ENCODE measurements around the gene SCAMP5.

Gene SCAMP5

GRCh38 chr15:75021341-75021740 is 26.0 kb downstream of the SCAMP5 start:
- DNase-seq (ENCODE audit: low read depth in 1 of 2, low spot score in 1 of 2) = no peak

DNA sequence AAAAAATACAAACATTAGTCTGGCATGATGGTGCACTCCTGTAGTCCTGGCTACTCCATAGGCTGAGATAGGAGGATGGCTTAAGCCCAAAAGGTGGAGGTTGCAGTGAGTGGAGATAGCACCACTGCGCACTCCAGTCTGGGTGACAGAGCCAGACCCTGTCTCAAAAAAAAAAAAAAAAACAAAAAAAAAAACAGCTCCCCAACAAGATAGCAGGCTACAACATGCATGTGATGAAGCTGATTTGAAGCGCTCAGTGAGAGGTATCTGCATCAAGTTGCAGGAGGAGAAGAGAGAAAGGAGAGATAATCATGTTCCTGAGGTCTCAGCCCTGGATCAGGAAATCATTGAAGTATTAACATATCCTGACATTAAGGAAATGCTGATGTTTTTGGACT is 27.4 kb downstream of the SCAMP5 start:
- DNase-seq (ENCODE audit: low read depth in 1 of 2, low spot score in 1 of 2) = no peak

DNA sequence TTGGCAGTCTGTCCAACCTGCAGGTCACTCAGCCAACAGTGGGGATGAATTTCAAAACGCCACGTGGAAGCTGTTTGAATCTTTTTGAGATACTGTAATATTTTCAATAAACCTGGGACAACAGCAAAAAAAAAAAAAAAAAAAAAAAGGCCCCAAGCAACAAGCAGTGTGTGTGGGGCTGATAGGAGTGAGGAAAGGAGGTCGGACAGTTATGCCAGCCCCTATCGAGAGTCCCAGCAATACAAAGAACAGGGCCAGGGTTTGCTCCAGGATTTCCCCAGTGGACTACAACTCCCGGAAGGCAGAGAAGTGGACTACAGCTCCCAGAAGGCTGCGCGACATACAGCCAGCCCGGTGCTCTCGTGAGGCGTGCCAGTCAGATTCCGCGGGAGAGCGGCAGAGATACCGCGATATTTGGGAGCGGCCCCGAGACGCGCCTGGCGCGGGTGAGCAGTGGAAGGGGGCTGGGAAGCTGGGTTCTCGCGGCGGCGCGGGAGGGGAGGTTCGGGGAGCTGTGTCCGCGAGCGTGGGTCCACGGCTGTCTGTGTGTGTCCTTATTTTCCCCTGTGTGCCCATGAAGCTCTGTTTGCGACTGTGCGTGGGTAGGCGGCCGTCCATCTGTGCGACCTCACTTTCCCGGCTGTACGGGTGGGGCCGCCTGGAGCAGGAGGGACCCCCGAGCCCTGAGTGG is 28.0 kb downstream of the SCAMP5 start, which contains the start of gene PPCDC:
TSS of gene PPCDC (plus strand) at position 410 of the 691 bp plus-strand sequence. CDS start 4,729 bp downstream, outside the sequence.
- DNase-seq (ENCODE audit: low read depth in 1 of 2, low spot score in 1 of 2) = peak; percentile 80 to 83

DNA sequence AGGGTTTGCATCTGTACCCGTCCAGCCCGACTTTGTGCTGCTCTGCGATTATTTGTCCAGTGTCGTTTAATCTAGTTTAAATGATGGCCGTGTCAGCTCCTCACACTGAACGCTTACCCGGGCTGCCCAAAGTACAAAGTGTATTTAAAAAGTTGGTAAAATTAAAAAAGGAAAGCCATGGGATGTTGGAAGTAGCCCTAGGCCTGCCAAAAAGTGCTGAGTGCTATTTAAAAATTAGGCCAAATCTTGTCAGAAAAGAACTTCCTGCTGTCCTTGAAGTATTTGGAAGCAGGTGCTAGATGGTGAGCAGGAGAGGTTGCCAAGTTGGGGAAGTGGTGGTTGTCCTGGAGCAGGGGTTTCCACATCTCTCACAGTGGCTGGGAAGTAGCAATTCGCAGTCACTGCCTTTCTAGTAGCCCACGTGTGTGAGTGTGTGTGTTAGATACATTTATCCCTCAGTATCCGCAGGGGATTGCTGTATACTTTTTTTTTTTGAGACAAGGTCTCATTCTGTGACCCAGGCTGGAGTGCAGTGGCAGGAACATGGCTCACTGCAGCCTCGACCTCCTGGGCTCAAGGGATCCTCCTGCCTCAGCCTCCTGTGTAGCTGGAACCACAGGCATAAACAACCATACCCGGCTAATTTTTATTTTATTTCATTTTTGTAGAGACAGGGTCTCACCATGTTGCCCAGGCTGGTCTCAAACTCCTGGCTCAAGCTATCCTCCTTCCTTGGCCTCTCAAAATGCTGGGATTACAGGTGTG is 28.7 kb downstream of the SCAMP5 start:
- DNase-seq (ENCODE audit: low read depth in 1 of 2, low spot score in 1 of 2) = no peak

- DNase-seq (ENCODE audit: low read depth in 1 of 2, low spot score in 1 of 2) = no peak
These were observed 29.7 kb downstream of the SCAMP5 start for GRCh38 chr15:75025107-75025506.

GRCh38 chr15:75025548-75026260 is 30.3 kb downstream of the SCAMP5 start:
- DNase-seq (ENCODE audit: low read depth in 1 of 2, low spot score in 1 of 2) = no peak

GRCh38 chr15:75027551-75027950 is 32.2 kb downstream of the SCAMP5 start:
- DNase-seq (ENCODE audit: low read depth in 1 of 2, low spot score in 1 of 2) = no peak

- no peak for DNase-seq (ENCODE audit: low read depth in 1 of 2, low spot score in 1 of 2)
These were observed 33.6 kb downstream of the SCAMP5 start for GRCh38 chr15:75028991-75029377.

DNA sequence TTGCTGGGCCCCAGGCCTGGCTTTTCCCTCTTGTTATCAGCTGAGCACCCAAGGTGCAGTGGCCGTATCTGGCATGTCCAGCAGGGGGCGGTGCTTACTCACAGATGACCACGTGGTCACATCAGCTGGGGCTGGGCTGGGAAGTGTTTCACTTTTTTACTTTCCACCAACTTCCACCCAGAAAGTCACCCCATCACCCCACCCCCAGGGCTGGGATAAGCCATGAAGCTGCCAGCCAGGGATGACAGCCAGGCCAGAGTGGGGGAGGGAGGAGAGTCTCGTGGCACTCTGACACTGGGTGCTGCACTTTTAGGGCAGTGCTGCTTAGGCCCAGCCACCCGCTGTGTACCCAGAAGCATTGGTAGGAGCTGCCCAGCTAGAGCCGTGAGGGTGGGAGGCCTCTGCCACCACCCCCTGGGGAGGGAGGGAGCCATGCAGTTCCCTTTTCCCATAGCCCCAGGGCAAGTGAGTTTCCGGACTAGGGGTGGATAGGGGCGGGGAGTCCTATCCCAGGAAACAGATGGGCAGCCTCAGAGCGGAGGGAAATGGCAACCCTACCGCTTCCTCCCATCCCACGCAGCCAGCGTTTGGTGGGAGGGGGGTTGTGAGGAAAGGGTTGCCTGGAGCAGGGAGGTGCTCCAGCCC is 34.1 kb downstream of the SCAMP5 start:
- peak; percentile 76 to 87 for DNase-seq (ENCODE audit: low read depth in 1 of 2, low spot score in 1 of 2)

- DNase-seq (ENCODE audit: low read depth in 1 of 2, low spot score in 1 of 2) = no peak
These were observed 34.7 kb downstream of the SCAMP5 start for GRCh38 chr15:75030023-75030413.

DNA sequence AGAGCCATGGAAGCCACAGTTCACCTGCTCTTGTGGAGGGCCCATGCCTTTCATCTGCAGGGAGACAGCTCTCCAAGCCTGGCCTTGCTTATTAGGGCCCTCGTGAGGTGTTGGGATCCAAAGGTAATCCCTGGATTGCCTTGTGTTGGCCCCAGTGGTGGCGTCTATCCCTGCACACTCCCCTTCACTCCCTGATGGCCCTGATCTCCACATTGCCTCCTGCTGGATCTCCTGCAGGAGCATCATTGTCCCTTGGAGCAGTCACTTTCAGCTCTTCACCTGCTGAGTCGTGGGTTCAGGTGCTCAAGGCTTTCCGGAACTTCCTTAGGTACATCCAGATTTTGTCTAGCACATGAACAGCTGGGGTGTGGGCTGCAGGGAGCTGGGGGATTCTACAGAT is 35.1 kb downstream of the SCAMP5 start:
- DNase-seq (ENCODE audit: low read depth in 1 of 2, low spot score in 1 of 2) = no peak

DNA sequence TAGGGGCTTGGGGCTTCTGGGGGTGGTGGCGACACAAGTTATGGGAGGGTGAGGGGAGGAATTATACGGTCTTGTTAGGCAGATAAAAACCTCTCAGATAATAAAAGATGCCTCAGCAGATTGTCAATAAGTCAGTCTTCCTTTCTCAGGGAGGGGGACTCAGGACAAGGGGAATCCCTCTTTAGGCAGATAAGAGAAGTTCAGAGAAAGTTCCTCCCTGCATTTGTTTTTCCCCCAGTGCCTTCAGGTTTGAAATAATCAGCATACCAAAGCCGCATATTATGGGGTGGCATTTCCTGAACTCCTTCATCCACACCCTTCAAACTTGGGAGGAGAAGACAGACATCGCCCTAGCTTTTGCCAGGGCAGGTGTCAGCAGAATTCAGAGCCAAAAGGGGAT is 36.5 kb downstream of the SCAMP5 start:
- DNase-seq (ENCODE audit: low read depth in 1 of 2, low spot score in 1 of 2) = no peak

DNA sequence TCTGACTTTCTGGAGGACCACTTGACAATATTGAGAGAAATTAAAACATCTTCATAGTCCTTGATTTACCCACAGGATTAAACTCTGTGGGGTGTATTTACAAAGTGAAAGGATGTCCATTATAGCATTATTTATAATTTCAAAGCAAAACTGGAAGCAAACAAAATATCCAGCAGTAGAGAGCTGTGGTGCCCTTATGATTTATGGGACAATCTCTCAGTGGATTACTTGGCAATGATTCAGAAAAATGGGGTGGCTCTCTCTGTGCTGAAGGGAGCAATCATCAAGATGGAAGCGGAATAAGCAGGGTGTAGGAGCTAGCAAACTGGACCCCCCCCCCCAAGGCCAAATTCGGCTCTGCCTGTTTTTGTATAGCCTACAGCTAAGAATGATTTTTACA is 37.0 kb downstream of the SCAMP5 start:
- no peak for DNase-seq (ENCODE audit: low read depth in 1 of 2, low spot score in 1 of 2)

DNA sequence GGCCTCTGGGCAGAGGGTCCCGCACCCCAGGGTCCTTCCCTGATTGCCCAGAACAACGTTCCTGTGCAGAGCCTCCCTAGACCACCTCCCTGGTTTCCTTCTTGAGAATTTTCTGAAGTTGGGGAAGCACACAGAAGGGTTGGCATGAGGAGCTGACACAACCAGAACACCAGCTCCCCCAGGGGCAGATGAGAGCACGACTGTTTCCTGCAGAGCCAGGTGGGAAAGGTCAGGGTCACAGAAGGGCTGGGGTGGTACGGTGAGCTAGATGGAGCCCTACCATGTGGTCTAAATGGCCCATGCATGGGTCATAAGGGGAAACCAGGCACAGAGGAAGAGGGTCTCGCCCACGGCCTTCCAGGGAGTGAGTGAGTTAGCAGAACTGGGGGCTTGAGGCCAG is 38.4 kb downstream of the SCAMP5 start:
- DNase-seq (ENCODE audit: low read depth in 1 of 2, low spot score in 1 of 2) = no peak

GRCh38 chr15:75034615-75035014 is 39.3 kb downstream of the SCAMP5 start:
- DNase-seq (ENCODE audit: low read depth in 1 of 2, low spot score in 1 of 2) = no peak

DNA sequence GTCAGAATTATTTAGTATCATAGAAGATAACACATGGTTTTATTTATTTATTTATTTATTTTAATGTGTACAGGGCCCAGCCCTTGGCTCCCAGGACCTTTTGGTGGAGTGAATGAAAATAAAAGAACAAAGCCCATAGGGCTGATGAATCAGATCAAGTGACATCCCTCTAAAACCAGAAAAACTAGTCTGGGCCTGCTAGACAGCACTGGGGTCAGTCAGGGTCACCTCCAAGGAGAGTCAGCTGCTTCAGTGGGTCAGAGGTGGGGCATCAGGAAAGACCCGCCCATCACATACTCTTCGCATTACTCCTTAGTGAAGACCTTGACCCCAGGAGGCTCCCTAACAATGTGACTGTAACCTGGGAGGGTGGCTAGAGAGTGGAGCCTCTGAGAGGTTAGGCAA is 40.9 kb downstream of the SCAMP5 start:
- DNase-seq (ENCODE audit: low read depth in 1 of 2, low spot score in 1 of 2) = no peak

DNA sequence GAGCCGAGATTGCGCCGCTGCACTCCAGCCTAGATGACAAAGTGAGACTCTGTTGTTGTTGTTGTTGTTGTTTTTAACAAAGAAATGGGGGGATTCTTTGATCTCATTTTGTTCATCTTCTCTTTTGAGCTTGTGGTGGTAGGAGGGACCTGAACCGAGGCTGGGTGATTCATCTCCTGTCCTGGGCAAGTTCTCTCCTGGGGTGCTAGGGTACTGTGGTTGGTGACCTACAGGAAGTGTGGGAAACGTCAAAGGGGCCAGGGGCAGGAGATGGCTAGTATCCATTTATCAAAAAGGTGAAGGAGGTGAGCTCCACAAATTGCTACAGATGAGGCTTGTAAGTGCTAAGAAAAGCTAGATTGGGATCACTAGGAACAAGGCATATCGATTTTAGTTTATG is 42.3 kb downstream of the SCAMP5 start:
- no peak for DNase-seq (ENCODE audit: low read depth in 1 of 2, low spot score in 1 of 2)

- no peak for DNase-seq (ENCODE audit: low read depth in 1 of 2, low spot score in 1 of 2)
These were observed 42.9 kb downstream of the SCAMP5 start for GRCh38 chr15:75038231-75038630.

DNA sequence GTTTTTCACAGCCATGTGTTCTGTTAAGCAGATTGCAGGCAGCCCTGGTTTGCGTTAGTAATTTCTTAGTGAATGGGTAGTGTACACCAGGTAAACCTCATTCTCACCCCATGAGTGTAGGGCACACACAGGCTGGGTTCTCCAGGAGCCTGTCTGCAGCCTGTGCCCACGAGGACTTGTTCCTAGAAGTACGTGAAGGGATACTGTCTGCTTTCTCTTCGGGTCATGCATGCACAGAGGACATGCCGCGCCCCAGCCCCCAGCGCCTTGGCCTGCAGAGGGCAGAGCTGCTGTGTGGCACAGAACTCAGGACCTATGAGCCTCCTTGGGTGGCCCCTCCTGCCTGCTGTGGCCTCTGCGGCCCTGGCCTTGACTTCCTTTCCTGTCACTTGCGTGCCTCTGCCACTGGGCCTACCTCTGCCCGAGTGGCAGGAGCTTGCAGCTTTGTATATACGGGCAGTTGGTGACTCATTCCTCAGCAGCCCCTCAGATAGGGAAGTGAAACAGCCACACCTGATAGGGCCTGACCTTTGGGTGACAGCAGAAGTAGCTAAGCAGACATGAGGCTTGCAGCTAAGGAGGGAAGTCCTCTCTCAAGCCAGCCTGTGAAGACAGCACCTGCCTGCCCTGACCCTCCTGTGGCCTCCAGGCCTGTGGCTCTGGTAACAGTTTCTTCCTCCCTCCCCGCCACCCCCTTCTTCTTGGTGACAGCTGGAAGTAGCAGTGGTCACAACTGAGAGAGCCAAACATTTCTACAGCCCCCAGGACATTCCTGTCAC is 47.6 kb downstream of the SCAMP5 start:
- no peak for DNase-seq (ENCODE audit: low read depth in 1 of 2, low spot score in 1 of 2)

DNA sequence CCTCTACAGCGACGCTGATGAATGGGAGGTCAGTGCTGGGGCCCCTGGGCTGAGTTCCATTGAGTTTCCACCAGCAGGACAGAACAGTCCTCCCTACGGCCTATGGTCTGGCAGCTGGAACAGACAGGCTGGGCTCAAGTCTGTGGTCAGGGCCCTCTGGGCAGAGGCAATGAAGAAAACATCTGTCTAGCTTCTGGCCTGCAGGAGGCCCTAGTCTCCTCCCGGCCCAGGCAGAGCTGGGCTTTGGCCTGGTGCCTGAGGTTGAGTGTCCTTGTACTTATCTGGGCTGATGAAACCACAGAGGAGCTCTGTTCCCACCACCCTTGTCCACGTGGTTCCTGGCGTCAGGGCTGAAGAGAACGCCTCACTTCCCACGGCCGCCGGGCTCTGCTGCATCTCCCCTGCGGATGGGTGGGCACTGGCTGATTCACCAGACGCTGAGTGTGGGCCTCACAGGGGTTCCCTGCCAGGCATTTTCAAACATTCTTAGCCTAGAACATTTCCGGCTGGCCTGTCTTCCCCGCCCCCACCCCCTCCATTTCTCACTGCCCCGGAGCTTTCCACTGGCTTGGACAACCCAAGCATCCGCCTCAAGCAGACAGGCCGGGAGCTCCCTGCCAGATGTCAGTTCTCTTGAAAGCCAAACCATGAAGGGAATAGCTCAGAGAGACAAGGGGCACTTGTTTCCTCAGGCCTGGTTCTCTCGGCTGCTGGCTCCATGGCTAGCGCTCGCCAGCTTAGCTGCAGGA is 48.3 kb downstream of the SCAMP5 start:
- no peak for DNase-seq (ENCODE audit: low read depth in 1 of 2, low spot score in 1 of 2)

Data from activated T-helper 1 cell treated with anti-CD3 and anti-CD28 coated beads, Interleukin-2, amount 50 U/mL, for 16 hours (primary cell).